ENCODE data around the gene SUPT4H1. TPM values are rescaled to one million over a fixed set of nuclear protein-coding genes. Genes with fewer than 3 reads are reported as not detected.
"Not testable (repeated sequence)": the region's sequence is repeated elsewhere in the genome, so short reads cannot be mapped to it uniquely, and the experiment has no call there.

SUPT4H1 gene
- total RNA-seq, 1 donor, result 49.9 TPM

- no peak for DNase-seq (ENCODE audit: insufficient read length, low spot score, missing footprints)
These were observed 7.8 kb downstream of the SUPT4H1 start for GRCh38 chr17:58344047-58344790.

GRCh38 chr17:58343131-58343530 is 8.9 kb downstream of the SUPT4H1 start:
- H3K27ac ChIP-seq (ENCODE audit: low read depth, low read length), result no peak overlapping the region
- no peak overlapping the region for H2AFZ ChIP-seq (ENCODE audit: low read length)
- H3K79me2 ChIP-seq (ENCODE audit: insufficient read depth, low read length), result no peaks in the 10 kb centered on the region
- no peak for DNase-seq (ENCODE audit: insufficient read length, low spot score, missing footprints)
- no peaks in the 10 kb centered on the region for H3K9me3 ChIP-seq (ENCODE audit: low read depth, low read length)
- H3K4me2 ChIP-seq (ENCODE audit: insufficient read depth, low read length), result no peak overlapping the region
- H3K4me1 ChIP-seq (ENCODE audit: insufficient read depth, low read length), result peaks cover 15% of the 10 kb centered on the region
- TF ChIP-seq CTCF (IDR thresholded peaks at IDR 0.05; ENCODE audit: extremely low read depth, low read depth, low read length), result no peak
- H3K36me3 ChIP-seq (ENCODE audit: insufficient read depth, low read length), result peaks cover 39% of the 10 kb centered on the region
- H3K27me3 ChIP-seq (ENCODE audit: insufficient read depth, low read length), result no peaks in the 10 kb centered on the region
- no peaks in the 10 kb centered on the region for H4K20me1 ChIP-seq (ENCODE audit: insufficient read depth, low read length)
- no peak overlapping the region for H3K4me3 ChIP-seq (ENCODE audit: insufficient read depth, low read length)

More at GRCh38 chr17:58344047-58344790, 7.8 kb downstream of the SUPT4H1 start:
- Histone ChIP-seq H3K9me3 (ENCODE audit: low read depth, low read length) (no peaks in the 10 kb centered on the region), H3K27me3 (ENCODE audit: insufficient read depth, low read length) (no peaks in the 10 kb centered on the region), H3K4me1 (ENCODE audit: insufficient read depth, low read length) (peaks cover 4% of the 10 kb centered on the region), H4K20me1 (ENCODE audit: insufficient read depth, low read length) (peaks cover under 1% of the 10 kb centered on the region), H3K4me2 (ENCODE audit: insufficient read depth, low read length) (no peak overlapping the region), H3K36me3 (ENCODE audit: insufficient read depth, low read length) (peaks cover 50% of the 10 kb centered on the region), H2AFZ (ENCODE audit: low read length) (no peak overlapping the region), H3K4me3 (ENCODE audit: insufficient read depth, low read length) (no peak overlapping the region), H3K79me2 (ENCODE audit: insufficient read depth, low read length) (no peaks in the 10 kb centered on the region), H3K27ac (ENCODE audit: low read depth, low read length) (no peak overlapping the region)
- no peak for TF ChIP-seq CTCF (IDR thresholded peaks at IDR 0.05; ENCODE audit: extremely low read depth, low read depth, low read length)

- no peak overlapping the region for H2AFZ ChIP-seq (ENCODE audit: low read length)
- H4K20me1 ChIP-seq (ENCODE audit: insufficient read depth, low read length), result no peaks in the 10 kb centered on the region
- H3K36me3 ChIP-seq (ENCODE audit: insufficient read depth, low read length), result peaks cover 28% of the 10 kb centered on the region
- H3K4me2 ChIP-seq (ENCODE audit: insufficient read depth, low read length), result no peak overlapping the region
- H3K27ac ChIP-seq (ENCODE audit: low read depth, low read length), result no peak overlapping the region
- peak; percentile 79 for DNase-seq (ENCODE audit: insufficient read length, low spot score, missing footprints)
- no peaks in the 10 kb centered on the region for H3K79me2 ChIP-seq (ENCODE audit: insufficient read depth, low read length)
- no peak for TF ChIP-seq CTCF (IDR thresholded peaks at IDR 0.05; ENCODE audit: extremely low read depth, low read depth, low read length)
- H3K27me3 ChIP-seq (ENCODE audit: insufficient read depth, low read length), result no peaks in the 10 kb centered on the region
- no peak overlapping the region for H3K4me3 ChIP-seq (ENCODE audit: insufficient read depth, low read length)
- H3K4me1 ChIP-seq (ENCODE audit: insufficient read depth, low read length), result peaks cover 25% of the 10 kb centered on the region
- no peaks in the 10 kb centered on the region for H3K9me3 ChIP-seq (ENCODE audit: low read depth, low read length)
These were observed 10.0 kb downstream of the SUPT4H1 start for GRCh38 chr17:58341861-58342475.

- not testable (repeated sequence) for H2AFZ ChIP-seq (ENCODE audit: low read length); H4K20me1 ChIP-seq (ENCODE audit: insufficient read depth, low read length); H3K4me3 ChIP-seq (ENCODE audit: insufficient read depth, low read length); DNase-seq (ENCODE audit: insufficient read length, low spot score, missing footprints); H3K9me3 ChIP-seq (ENCODE audit: low read depth, low read length); H3K27ac ChIP-seq (ENCODE audit: low read depth, low read length); H3K27me3 ChIP-seq (ENCODE audit: insufficient read depth, low read length); H3K4me2 ChIP-seq (ENCODE audit: insufficient read depth, low read length); H3K79me2 ChIP-seq (ENCODE audit: insufficient read depth, low read length)
- H3K36me3 ChIP-seq (ENCODE audit: insufficient read depth, low read length), result peaks cover 22% of the 10 kb centered on the region
- peaks cover 32% of the 10 kb centered on the region for H3K4me1 ChIP-seq (ENCODE audit: insufficient read depth, low read length)
These were observed 10.7 kb downstream of the SUPT4H1 start for GRCh38 chr17:58341136-58341860.

Data from osteoblast (primary cell).